Prostate gland (tissue), 2 donors: Measurements from ENCODE around the gene MYO16.

Experiments
- POLR2A ChIP-seq: fragments of 450-650 bp; IDR thresholded peaks from one replicate; pipeline ENCODE4 v1.6.1; 2016; ENCODE audit warnings: antibody characterized with exemption, mild to moderate bottlenecking
- TF ChIP-seq, protein P1 (sequence below), 4 experiments: fragments of 200-600 bp in 2 of 4; fragments of 450-650 bp in 2 of 4; sonication (generic) in 2 of 4; IDR thresholded peaks; 1 replicate in 3 of 4; 2 replicates in 1 of 4; pipeline ENCODE4 v1.5.1; 2016 to 2019; ENCODE audit warnings: antibody characterized with exemption in 4 of 4, mild to moderate bottlenecking in 2 of 4, moderate library complexity in 2 of 4

DNA sequence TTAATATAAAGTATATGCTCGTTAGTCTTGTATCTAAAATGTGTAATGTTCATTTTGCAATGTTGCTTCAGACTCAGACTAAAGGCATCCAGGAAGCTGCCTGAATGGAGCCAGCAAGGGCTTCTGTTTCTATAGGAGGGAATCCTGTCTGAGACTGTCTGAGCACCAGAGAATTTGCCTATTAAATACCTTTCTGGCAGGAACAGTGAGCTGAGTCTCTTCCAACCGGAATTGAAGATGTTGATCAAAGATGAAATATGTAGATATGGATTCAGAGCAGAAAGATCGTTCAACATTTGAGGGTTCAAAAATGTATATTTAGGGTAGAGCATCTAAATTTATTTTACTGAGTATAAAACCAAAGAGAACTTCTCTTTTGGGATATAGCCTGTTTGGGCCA lies 20.9 kb downstream of the MYO16 start:
- TF ChIP-seq, protein P1, sequence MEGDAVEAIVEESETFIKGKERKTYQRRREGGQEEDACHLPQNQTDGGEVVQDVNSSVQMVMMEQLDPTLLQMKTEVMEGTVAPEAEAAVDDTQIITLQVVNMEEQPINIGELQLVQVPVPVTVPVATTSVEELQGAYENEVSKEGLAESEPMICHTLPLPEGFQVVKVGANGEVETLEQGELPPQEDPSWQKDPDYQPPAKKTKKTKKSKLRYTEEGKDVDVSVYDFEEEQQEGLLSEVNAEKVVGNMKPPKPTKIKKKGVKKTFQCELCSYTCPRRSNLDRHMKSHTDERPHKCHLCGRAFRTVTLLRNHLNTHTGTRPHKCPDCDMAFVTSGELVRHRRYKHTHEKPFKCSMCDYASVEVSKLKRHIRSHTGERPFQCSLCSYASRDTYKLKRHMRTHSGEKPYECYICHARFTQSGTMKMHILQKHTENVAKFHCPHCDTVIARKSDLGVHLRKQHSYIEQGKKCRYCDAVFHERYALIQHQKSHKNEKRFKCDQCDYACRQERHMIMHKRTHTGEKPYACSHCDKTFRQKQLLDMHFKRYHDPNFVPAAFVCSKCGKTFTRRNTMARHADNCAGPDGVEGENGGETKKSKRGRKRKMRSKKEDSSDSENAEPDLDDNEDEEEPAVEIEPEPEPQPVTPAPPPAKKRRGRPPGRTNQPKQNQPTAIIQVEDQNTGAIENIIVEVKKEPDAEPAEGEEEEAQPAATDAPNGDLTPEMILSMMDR (IDR thresholded peaks at IDR 0.05) = no peak
- no peak for TF ChIP-seq POLR2A
